Adrenal gland (tissue), 5 donors: ENCODE data around the gene ZP2.

Experiments
- CTCF ChIP-seq, 6 experiments: fragments of 450-650 bp in 4 of 6; fragments of 200-600 bp in 2 of 6; sonication (generic) in 1 of 6; IDR thresholded peaks; 1 replicate in 5 of 6; 2 replicates in 1 of 6; pipeline versions ENCODE4 v1.5.1 to v1.8.0; 2016 to 2021; ENCODE audit warnings: antibody characterized with exemption in 6 of 6, mild to moderate bottlenecking in 2 of 6, moderate library complexity in 1 of 6
- POLR2A ChIP-seq, 2 donors: fragments of 450-650 bp; IDR thresholded peaks; one replicate each; pipeline ENCODE4 v1.6.1; 2017; ENCODE audit warnings: antibody characterized with exemption in 2 of 2, mild to moderate bottlenecking in 2 of 2, moderate library complexity in 1 of 2
- donor health status: DM: no; HTN: no; CAD: no.

- TF ChIP-seq CTCF (IDR thresholded peaks at IDR 0.05), result no peak
- no peak for TF ChIP-seq POLR2A (IDR thresholded peaks at IDR 0.05)
Observed at GRCh38 chr16:21160276-21160675, 51.1 kb downstream of the ZP2 start.
